GM13977 (cell line): ENCODE measurements around the gene NINL.

Experiments
- DNase-seq: peaks from one replicate; pipeline ENCODE4 v3.0.0; 2012; ENCODE audit warnings: low spot score
- in situ Hi-C: fragments of 300-500 bp; cut with MboI; formaldehyde crosslinking; loops from one replicate; pipeline ENCODE4 v1.12.0; 2022; ENCODE audit warnings: low sequenced_read_pairs, low pct_unique_long_range_greater_than_20kb, mixed read lengths, inconsistent platforms; ENCODE audit not compliant: unreplicated experiment
- TF ChIP-seq, protein P1 (sequence below): IDR thresholded peaks from 2 replicates; pipeline ENCODE4 v1.5.1; 2012; ENCODE audit warnings: mild to moderate bottlenecking, control low read depth; ENCODE audit not compliant: insufficient read depth; ENCODE audit errors: extremely low read depth, missing control alignments

Gene NINL

DNA sequence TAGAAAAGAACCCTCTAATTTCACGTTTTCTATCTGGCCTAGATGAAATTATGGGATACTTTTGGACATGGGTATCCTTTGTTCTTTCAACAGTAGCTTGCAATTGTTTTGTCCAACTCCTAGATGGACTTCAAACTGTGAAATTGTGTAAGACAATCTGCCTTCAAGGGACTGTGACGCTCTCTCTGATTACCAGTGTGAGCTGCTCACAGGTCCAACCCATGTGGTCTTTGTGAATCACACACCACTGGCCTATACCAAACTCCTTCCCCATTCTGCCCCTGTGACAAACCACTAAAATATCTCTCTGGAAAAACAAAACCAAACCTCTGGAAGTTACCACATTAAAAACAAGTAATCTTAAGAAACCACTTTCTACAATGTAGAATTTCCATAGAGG lies 59.5 kb downstream of the NINL start:
- TF ChIP-seq, protein P1, sequence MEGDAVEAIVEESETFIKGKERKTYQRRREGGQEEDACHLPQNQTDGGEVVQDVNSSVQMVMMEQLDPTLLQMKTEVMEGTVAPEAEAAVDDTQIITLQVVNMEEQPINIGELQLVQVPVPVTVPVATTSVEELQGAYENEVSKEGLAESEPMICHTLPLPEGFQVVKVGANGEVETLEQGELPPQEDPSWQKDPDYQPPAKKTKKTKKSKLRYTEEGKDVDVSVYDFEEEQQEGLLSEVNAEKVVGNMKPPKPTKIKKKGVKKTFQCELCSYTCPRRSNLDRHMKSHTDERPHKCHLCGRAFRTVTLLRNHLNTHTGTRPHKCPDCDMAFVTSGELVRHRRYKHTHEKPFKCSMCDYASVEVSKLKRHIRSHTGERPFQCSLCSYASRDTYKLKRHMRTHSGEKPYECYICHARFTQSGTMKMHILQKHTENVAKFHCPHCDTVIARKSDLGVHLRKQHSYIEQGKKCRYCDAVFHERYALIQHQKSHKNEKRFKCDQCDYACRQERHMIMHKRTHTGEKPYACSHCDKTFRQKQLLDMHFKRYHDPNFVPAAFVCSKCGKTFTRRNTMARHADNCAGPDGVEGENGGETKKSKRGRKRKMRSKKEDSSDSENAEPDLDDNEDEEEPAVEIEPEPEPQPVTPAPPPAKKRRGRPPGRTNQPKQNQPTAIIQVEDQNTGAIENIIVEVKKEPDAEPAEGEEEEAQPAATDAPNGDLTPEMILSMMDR, result no peak
- no peak for DNase-seq
- in situ Hi-C loops, result no loop called here

DNA sequence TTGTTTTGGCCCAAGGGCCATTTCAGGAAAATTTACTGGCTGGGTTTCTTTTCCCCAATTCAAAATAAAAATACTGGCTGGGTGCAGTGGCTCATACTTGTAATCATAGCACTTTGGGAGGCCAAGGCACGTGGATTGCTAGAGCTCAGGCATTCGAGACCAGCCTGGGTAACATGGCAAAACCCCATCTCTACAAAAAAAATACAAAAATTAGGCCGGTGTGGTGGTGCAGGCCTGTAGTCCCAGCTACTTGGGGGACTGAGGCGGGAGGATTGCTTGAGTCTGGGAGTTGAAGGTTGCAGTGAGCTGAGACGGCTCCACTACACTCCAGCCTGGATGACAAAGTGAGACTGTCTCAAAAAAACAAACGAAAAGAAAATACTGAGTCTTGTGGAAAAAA lies 60.0 kb downstream of the NINL start:
- in situ Hi-C loops, result no loop called here
- TF ChIP-seq, protein P1, result no peak
- DNase-seq, result no peak

DNA sequence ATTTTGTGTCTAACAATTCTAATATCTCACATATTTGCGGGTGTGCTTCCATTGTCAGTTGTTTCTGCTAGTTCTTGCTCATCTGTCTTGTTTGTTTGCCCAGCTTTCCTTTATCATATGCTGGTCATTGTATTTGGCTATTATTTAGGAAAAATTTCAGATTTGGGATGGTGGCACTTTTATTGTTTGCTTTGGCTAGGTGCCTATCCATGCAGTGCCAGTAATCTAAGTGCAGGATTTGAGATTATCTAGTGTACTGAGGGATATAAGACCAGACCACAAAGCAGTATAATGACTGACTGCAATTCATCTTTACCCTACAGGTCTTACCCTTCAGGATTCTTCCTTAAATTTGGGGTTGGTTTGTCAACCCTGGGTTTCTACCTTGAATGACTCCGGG lies 63.9 kb downstream of the NINL start:
- in situ Hi-C loops, result no loop called here
- DNase-seq, result no peak
- TF ChIP-seq, protein P1, result no peak

DNA sequence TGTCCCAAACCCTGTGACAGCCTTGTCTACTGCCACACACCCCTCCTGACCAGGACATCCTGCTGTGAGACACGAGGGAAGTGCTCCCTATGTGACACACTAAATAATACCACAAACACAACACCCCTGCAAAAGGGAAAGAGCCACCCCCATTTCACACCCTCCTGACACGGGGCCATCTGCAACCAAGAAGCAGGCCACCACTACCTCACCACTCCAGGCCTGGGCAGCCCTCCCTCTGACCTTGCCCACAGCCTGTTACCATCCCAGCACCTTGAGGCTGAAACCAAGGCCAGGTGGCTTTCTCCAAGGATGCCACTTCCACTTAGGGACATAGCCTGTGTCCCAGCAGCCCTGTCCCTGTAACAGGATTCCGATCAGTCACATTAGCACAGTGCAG lies 68.2 kb downstream of the NINL start:
- in situ Hi-C loops, result no loop called here
- no peak for DNase-seq
- TF ChIP-seq, protein P1, result no peak

DNA sequence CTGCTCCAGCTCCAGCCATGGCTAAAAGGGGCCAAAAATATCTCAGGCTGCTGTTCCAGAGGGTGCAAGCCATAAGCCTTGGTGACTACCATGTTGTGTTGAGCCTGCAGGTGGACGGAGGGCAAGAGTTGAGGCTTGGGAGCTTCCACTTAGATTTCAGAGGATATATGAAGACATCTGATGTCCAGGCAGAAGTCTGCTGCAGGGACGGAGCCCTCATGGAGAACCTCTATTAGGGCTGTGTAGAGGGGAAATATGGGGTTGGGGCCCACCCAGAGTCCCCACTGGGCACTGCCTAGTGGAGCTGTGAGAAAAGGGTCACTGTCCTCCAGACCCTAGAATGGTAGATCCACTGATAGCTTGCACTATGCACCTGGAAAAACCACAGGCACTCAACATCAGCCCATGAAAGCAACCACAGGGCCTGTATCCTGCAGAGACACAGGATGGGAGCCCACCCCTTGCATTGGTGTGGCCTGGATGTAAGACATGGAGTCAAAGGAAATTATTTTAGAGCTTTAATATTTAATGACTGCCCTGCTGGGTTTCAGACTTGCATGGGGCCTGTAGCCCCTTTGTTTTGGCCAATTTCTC lies 70.5 kb downstream of the NINL start:
- DNase-seq, result no peak
- TF ChIP-seq, protein P1, result no peak
- in situ Hi-C loops, result no loop called here

DNA sequence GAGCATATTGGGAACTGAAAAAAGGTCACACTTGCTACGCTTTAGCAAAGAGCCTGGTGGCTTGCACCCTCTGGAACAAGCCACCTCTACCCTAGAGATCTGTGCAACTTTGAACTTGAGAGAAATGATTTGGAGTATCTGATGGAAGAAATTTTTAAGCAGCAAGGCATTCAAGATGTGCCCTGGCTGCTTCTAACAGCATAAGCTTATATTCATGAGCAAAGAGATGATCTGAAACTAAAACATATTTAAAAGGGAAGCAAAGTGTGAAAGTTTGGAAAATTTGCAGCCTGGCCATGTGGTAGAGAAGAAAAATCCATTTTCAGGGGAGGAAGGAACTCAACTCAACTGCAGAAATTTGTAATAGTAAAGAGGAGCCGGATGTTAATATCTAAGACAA lies 71.1 kb downstream of the NINL start:
- no peak for DNase-seq
- in situ Hi-C loops, result no loop called here
- TF ChIP-seq, protein P1, result no peak

DNA sequence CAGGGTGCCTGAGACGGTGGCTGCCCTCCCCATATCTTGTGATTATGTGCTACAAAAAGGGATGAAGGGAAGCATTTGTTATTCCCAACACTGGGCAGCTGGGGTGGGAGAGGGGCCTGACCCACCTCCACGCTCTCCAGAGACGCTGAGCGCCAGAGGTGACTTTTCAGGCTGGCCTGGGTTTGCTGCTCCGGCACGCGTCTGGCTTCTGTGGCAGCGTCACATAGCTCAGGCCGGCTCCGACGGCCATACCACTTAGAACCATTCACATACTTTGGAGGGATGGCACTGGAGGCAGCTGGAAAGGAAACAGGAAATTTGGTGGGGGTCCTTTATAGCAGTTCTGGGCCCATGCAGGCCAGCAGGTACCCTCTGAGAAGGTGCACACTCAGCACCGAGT lies 72.6 kb downstream of the NINL start:
- DNase-seq, result no peak
- TF ChIP-seq, protein P1, result no peak
- in situ Hi-C loops, result no loop called here
